ENCODE measurements around the gene DLK2. TPM values are rescaled to one million over a fixed set of nuclear protein-coding genes. Genes with fewer than 3 reads are reported as not detected.

The DLK2 gene
- total and polyA plus RNA-seq, 2 of the 13 experiments (the other 11 are each of a cell fraction or from before 2014, with no cell fraction given) = 1.2 to 3.8 TPM

DNA sequence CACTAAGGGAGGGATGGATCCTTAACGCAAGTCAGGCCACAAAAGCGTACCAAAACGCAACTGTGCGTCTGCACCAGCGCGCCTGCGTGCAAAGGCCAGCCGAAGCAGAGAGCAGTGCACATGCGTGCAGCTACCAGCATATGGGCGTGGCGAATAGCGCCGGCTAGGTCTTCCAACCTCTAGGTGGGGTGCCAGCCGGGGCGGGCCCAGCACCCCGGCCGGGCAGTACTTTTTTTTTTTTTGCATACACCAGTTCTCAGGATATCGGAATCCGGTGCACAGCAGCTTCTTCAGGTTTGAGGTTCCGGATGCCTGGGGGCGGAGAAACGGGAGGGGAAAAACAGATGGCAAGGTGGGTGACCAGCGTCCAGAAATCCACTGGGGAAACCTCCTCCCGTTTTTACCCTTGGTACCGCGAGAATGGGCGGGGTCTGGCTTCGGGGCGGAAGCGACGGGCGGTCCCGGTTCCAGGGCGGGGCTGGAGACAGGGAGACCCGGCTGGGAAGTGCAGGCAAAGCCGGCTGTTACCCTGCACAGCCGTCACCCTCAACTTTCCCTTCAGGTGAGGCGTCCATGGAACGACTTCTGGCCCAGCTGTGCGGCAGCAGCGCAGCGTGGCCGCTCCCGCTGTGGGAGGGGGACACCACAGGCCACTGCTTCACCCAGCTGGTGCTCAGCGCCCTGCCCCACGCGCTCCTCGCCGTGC, 27.8 kb downstream of the DLK2 start, which contains the start of gene ABCC10 (continued):
- TF ChIP-seq, protein P1, sequence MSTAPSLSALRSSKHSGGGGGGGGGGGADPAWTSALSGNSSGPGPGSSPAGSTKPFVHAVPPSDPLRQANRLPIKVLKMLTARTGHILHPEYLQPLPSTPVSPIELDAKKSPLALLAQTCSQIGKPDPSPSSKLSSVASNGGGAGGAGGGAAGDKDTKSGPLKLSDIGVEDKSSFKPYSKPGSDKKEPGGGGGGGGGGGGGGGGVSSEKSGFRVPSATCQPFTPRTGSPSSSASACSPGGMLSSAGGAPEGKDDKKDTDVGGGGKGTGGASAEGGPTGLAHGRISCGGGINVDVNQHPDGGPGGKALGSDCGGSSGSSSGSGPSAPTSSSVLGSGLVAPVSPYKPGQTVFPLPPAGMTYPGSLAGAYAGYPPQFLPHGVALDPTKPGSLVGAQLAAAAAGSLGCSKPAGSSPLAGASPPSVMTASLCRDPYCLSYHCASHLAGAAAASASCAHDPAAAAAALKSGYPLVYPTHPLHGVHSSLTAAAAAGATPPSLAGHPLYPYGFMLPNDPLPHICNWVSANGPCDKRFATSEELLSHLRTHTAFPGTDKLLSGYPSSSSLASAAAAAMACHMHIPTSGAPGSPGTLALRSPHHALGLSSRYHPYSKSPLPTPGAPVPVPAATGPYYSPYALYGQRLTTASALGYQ (CRISPR knock-in tag; IDR thresholded peaks at IDR 0.05) = peak; percentile 81
- TF ChIP-seq, protein P2, sequence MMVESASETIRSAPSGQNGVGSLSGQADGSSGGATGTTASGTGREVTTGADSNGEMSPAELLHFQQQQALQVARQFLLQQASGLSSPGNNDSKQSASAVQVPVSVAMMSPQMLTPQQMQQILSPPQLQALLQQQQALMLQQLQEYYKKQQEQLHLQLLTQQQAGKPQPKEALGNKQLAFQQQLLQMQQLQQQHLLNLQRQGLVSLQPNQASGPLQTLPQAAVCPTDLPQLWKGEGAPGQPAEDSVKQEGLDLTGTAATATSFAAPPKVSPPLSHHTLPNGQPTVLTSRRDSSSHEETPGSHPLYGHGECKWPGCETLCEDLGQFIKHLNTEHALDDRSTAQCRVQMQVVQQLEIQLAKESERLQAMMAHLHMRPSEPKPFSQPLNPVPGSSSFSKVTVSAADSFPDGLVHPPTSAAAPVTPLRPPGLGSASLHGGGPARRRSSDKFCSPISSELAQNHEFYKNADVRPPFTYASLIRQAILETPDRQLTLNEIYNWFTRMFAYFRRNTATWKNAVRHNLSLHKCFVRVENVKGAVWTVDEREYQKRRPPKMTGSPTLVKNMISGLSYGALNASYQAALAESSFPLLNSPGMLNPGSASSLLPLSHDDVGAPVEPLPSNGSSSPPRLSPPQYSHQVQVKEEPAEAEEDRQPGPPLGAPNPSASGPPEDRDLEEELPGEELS (CRISPR knock-in tag; IDR thresholded peaks at IDR 0.05) = no peak; the same call in none of the 2 replicates
- TF ChIP-seq ZFP36 (IDR thresholded peaks at IDR 0.05; ENCODE audit: borderline replicate concordance, low read depth, low read length, partially characterized antibody) (no peak), ZNF510 (CRISPR knock-in tag; IDR thresholded peaks at IDR 0.05; ENCODE audit: low read depth) (peak; percentile 94), ZNF484 (CRISPR knock-in tag; IDR thresholded peaks at IDR 0.05; ENCODE audit: borderline replicate concordance, low read depth) (no peak), SOX5 (CRISPR knock-in tag; IDR thresholded peaks at IDR 0.05; ENCODE audit: borderline replicate concordance) (peak; percentile 18; the same call in 1 of the 2 replicates), HNRNPUL1 (IDR thresholded peaks at IDR 0.05; ENCODE audit: low read depth, low read length) (no peak), SMARCE1 (IDR thresholded peaks at IDR 0.05; ENCODE audit: borderline replicate concordance) (no peak), YY1 (IDR thresholded peaks at IDR 0.05; ENCODE audit: insufficient read depth, insufficient replicate concordance, low read depth, low read length) (peak; percentile 36), NFKB2 (CRISPR knock-in tag; IDR thresholded peaks at IDR 0.05; ENCODE audit: borderline replicate concordance) (peak; percentile 88)
- TF ChIP-seq, protein P3, sequence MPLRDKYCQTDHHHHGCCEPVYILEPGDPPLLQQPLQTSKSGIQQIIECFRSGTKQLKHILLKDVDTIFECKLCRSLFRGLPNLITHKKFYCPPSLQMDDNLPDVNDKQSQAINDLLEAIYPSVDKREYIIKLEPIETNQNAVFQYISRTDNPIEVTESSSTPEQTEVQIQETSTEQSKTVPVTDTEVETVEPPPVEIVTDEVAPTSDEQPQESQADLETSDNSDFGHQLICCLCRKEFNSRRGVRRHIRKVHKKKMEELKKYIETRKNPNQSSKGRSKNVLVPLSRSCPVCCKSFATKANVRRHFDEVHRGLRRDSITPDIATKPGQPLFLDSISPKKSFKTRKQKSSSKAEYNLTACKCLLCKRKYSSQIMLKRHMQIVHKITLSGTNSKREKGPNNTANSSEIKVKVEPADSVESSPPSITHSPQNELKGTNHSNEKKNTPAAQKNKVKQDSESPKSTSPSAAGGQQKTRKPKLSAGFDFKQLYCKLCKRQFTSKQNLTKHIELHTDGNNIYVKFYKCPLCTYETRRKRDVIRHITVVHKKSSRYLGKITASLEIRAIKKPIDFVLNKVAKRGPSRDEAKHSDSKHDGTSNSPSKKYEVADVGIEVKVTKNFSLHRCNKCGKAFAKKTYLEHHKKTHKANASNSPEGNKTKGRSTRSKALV (CRISPR knock-in tag; IDR thresholded peaks at IDR 0.05) = peak; percentile 79
- TF ChIP-seq, protein P4, sequence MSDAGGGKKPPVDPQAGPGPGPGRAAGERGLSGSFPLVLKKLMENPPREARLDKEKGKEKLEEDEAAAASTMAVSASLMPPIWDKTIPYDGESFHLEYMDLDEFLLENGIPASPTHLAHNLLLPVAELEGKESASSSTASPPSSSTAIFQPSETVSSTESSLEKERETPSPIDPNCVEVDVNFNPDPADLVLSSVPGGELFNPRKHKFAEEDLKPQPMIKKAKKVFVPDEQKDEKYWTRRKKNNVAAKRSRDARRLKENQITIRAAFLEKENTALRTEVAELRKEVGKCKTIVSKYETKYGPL (CRISPR knock-in tag; IDR thresholded peaks at IDR 0.05) = peak; percentile 72; the same call in 1 of the 2 replicates
- TF ChIP-seq, protein P5, sequence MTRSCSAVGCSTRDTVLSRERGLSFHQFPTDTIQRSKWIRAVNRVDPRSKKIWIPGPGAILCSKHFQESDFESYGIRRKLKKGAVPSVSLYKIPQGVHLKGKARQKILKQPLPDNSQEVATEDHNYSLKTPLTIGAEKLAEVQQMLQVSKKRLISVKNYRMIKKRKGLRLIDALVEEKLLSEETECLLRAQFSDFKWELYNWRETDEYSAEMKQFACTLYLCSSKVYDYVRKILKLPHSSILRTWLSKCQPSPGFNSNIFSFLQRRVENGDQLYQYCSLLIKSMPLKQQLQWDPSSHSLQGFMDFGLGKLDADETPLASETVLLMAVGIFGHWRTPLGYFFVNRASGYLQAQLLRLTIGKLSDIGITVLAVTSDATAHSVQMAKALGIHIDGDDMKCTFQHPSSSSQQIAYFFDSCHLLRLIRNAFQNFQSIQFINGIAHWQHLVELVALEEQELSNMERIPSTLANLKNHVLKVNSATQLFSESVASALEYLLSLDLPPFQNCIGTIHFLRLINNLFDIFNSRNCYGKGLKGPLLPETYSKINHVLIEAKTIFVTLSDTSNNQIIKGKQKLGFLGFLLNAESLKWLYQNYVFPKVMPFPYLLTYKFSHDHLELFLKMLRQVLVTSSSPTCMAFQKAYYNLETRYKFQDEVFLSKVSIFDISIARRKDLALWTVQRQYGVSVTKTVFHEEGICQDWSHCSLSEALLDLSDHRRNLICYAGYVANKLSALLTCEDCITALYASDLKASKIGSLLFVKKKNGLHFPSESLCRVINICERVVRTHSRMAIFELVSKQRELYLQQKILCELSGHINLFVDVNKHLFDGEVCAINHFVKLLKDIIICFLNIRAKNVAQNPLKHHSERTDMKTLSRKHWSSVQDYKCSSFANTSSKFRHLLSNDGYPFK (CRISPR knock-in tag; IDR thresholded peaks at IDR 0.05; ENCODE audit: borderline replicate concordance) = peak; percentile 86
- TF ChIP-seq, protein P6, sequence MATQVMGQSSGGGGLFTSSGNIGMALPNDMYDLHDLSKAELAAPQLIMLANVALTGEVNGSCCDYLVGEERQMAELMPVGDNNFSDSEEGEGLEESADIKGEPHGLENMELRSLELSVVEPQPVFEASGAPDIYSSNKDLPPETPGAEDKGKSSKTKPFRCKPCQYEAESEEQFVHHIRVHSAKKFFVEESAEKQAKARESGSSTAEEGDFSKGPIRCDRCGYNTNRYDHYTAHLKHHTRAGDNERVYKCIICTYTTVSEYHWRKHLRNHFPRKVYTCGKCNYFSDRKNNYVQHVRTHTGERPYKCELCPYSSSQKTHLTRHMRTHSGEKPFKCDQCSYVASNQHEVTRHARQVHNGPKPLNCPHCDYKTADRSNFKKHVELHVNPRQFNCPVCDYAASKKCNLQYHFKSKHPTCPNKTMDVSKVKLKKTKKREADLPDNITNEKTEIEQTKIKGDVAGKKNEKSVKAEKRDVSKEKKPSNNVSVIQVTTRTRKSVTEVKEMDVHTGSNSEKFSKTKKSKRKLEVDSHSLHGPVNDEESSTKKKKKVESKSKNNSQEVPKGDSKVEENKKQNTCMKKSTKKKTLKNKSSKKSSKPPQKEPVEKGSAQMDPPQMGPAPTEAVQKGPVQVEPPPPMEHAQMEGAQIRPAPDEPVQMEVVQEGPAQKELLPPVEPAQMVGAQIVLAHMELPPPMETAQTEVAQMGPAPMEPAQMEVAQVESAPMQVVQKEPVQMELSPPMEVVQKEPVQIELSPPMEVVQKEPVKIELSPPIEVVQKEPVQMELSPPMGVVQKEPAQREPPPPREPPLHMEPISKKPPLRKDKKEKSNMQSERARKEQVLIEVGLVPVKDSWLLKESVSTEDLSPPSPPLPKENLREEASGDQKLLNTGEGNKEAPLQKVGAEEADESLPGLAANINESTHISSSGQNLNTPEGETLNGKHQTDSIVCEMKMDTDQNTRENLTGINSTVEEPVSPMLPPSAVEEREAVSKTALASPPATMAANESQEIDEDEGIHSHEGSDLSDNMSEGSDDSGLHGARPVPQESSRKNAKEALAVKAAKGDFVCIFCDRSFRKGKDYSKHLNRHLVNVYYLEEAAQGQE (IDR thresholded peaks at IDR 0.05; ENCODE audit: borderline replicate concordance in 1 of 2, low read depth in 1 of 2, low read length in 2 of 2) = peak in 1 of 2 experiments; percentile 42; a peak in 1 of 4 replicates
